ENCODE results near the gene PATE4.
"Not testable (repeated sequence)": the region's sequence is repeated elsewhere in the genome, so short reads cannot be mapped to it uniquely, and the experiment has no call there.

PATE4 gene

GRCh38 chr11:125857670-125858069 lies 24.6 kb downstream of the PATE4 start:
- not testable (repeated sequence) for H3K36me3 ChIP-seq (ENCODE audit: control insufficient read depth, insufficient read depth, low read length); H3K4me3 ChIP-seq (ENCODE audit: low read depth, low read length); H3K9ac ChIP-seq (ENCODE audit: low read depth, low read length); H3K4me1 ChIP-seq (ENCODE audit: control insufficient read depth, insufficient read depth, low read length); H3K9me3 ChIP-seq (ENCODE audit: control insufficient read depth, insufficient read depth, low read length); H3K27ac ChIP-seq (ENCODE audit: low read depth, low read length); H3K27me3 ChIP-seq (ENCODE audit: control insufficient read depth, insufficient read depth, low read length)

GRCh38 chr11:125862786-125863185 lies 29.7 kb downstream of the PATE4 start:
- H3K4me1 ChIP-seq (ENCODE audit: control insufficient read depth, insufficient read depth, low read length); H3K36me3 ChIP-seq (ENCODE audit: control insufficient read depth, insufficient read depth, low read length); H3K4me3 ChIP-seq (ENCODE audit: low read depth, low read length); H3K9me3 ChIP-seq (ENCODE audit: control insufficient read depth, insufficient read depth, low read length); H3K27me3 ChIP-seq (ENCODE audit: control insufficient read depth, insufficient read depth, low read length); H3K9ac ChIP-seq (ENCODE audit: low read depth, low read length); H3K27ac ChIP-seq (ENCODE audit: low read depth, low read length): not testable (repeated sequence)

GRCh38 chr11:125865354-125865753 lies 32.2 kb downstream of the PATE4 start:
- H3K4me1 ChIP-seq (ENCODE audit: control insufficient read depth, insufficient read depth, low read length); H3K9me3 ChIP-seq (ENCODE audit: control insufficient read depth, insufficient read depth, low read length); H3K9ac ChIP-seq (ENCODE audit: low read depth, low read length); H3K36me3 ChIP-seq (ENCODE audit: control insufficient read depth, insufficient read depth, low read length); H3K4me3 ChIP-seq (ENCODE audit: low read depth, low read length); H3K27me3 ChIP-seq (ENCODE audit: control insufficient read depth, insufficient read depth, low read length); H3K27ac ChIP-seq (ENCODE audit: low read depth, low read length): not testable (repeated sequence)

GRCh38 chr11:125869521-125869920 lies 36.4 kb downstream of the PATE4 start:
- Histone ChIP-seq H3K9ac (ENCODE audit: low read depth, low read length) (no peak overlapping the region), H3K27me3 (ENCODE audit: control insufficient read depth, insufficient read depth, low read length) (no peaks in the 10 kb centered on the region), H3K36me3 (ENCODE audit: control insufficient read depth, insufficient read depth, low read length) (no peaks in the 10 kb centered on the region), H3K4me3 (ENCODE audit: low read depth, low read length) (no peak overlapping the region), H3K27ac (ENCODE audit: low read depth, low read length) (no peak overlapping the region), H3K4me1 (ENCODE audit: control insufficient read depth, insufficient read depth, low read length) (no peaks in the 10 kb centered on the region), H3K9me3 (ENCODE audit: control insufficient read depth, insufficient read depth, low read length) (peaks cover 10% of the 10 kb centered on the region; the same call in 1 of the 2 replicates)

GRCh38 chr11:125871391-125872137 lies 38.4 kb downstream of the PATE4 start:
- no peak overlapping the region for H3K27ac ChIP-seq (ENCODE audit: low read depth, low read length)
- no peak overlapping the region for H3K9ac ChIP-seq (ENCODE audit: low read depth, low read length)
- no peaks in the 10 kb centered on the region for H3K27me3 ChIP-seq (ENCODE audit: control insufficient read depth, insufficient read depth, low read length)
- no peaks in the 10 kb centered on the region for H3K4me1 ChIP-seq (ENCODE audit: control insufficient read depth, insufficient read depth, low read length)
- H3K36me3 ChIP-seq (ENCODE audit: control insufficient read depth, insufficient read depth, low read length), result no peaks in the 10 kb centered on the region
- H3K4me3 ChIP-seq (ENCODE audit: low read depth, low read length), result no peak overlapping the region
- peaks cover 10% of the 10 kb centered on the region; the same call in 1 of the 2 replicates for H3K9me3 ChIP-seq (ENCODE audit: control insufficient read depth, insufficient read depth, low read length)

- no peaks in the 10 kb centered on the region for H3K4me1 ChIP-seq (ENCODE audit: control insufficient read depth, insufficient read depth, low read length)
- H3K9me3 ChIP-seq (ENCODE audit: control insufficient read depth, insufficient read depth, low read length), result peaks cover 10% of the 10 kb centered on the region; the same call in 1 of the 2 replicates
- H3K9ac ChIP-seq (ENCODE audit: low read depth, low read length), result no peak overlapping the region
- no peaks in the 10 kb centered on the region for H3K27me3 ChIP-seq (ENCODE audit: control insufficient read depth, insufficient read depth, low read length)
- H3K4me3 ChIP-seq (ENCODE audit: low read depth, low read length), result no peak overlapping the region
- no peak overlapping the region for H3K27ac ChIP-seq (ENCODE audit: low read depth, low read length)
- no peaks in the 10 kb centered on the region for H3K36me3 ChIP-seq (ENCODE audit: control insufficient read depth, insufficient read depth, low read length)
Measured at GRCh38 chr11:125872138-125872491, 39.0 kb downstream of the PATE4 start.

- H3K4me3 ChIP-seq (ENCODE audit: low read depth, low read length), result no peak overlapping the region
- no peaks in the 10 kb centered on the region; the same call in 1 of the 2 replicates for H3K27me3 ChIP-seq (ENCODE audit: control insufficient read depth, insufficient read depth, low read length)
- no peak overlapping the region for H3K27ac ChIP-seq (ENCODE audit: low read depth, low read length)
- no peak overlapping the region for H3K9ac ChIP-seq (ENCODE audit: low read depth, low read length)
- peaks cover 10% of the 10 kb centered on the region; the same call in 1 of the 2 replicates for H3K9me3 ChIP-seq (ENCODE audit: control insufficient read depth, insufficient read depth, low read length)
- no peaks in the 10 kb centered on the region for H3K36me3 ChIP-seq (ENCODE audit: control insufficient read depth, insufficient read depth, low read length)
- no peaks in the 10 kb centered on the region for H3K4me1 ChIP-seq (ENCODE audit: control insufficient read depth, insufficient read depth, low read length)
Measured at GRCh38 chr11:125873881-125874555, 40.9 kb downstream of the PATE4 start.

GRCh38 chr11:125874556-125875124 lies 41.5 kb downstream of the PATE4 start:
- no peaks in the 10 kb centered on the region for H3K36me3 ChIP-seq (ENCODE audit: control insufficient read depth, insufficient read depth, low read length)
- no peak overlapping the region for H3K27ac ChIP-seq (ENCODE audit: low read depth, low read length)
- no peak overlapping the region for H3K4me3 ChIP-seq (ENCODE audit: low read depth, low read length)
- H3K27me3 ChIP-seq (ENCODE audit: control insufficient read depth, insufficient read depth, low read length), result peaks cover 3% of the 10 kb centered on the region; the same call in 1 of the 2 replicates
- H3K9ac ChIP-seq (ENCODE audit: low read depth, low read length), result no peak overlapping the region
- H3K4me1 ChIP-seq (ENCODE audit: control insufficient read depth, insufficient read depth, low read length), result no peaks in the 10 kb centered on the region
- peaks cover 10% of the 10 kb centered on the region; the same call in 1 of the 2 replicates for H3K9me3 ChIP-seq (ENCODE audit: control insufficient read depth, insufficient read depth, low read length)

- H3K27me3 ChIP-seq (ENCODE audit: control insufficient read depth, insufficient read depth, low read length), result peaks cover 4% of the 10 kb centered on the region; the same call in 1 of the 2 replicates
- H3K9ac ChIP-seq (ENCODE audit: low read depth, low read length), result no peak overlapping the region
- H3K27ac ChIP-seq (ENCODE audit: low read depth, low read length), result no peak overlapping the region
- no peak overlapping the region for H3K4me3 ChIP-seq (ENCODE audit: low read depth, low read length)
- no peaks in the 10 kb centered on the region; the same call in 1 of the 2 replicates for H3K9me3 ChIP-seq (ENCODE audit: control insufficient read depth, insufficient read depth, low read length)
- no peaks in the 10 kb centered on the region for H3K4me1 ChIP-seq (ENCODE audit: control insufficient read depth, insufficient read depth, low read length)
- H3K36me3 ChIP-seq (ENCODE audit: control insufficient read depth, insufficient read depth, low read length), result no peaks in the 10 kb centered on the region
Measured at GRCh38 chr11:125881291-125881690, 48.2 kb downstream of the PATE4 start.

GRCh38 chr11:125883375-125883774 lies 50.3 kb downstream of the PATE4 start:
- Histone ChIP-seq H3K4me1 (ENCODE audit: control insufficient read depth, insufficient read depth, low read length) (no peaks in the 10 kb centered on the region), H3K9ac (ENCODE audit: low read depth, low read length) (no peak overlapping the region), H3K27me3 (ENCODE audit: control insufficient read depth, insufficient read depth, low read length) (peaks cover 8% of the 10 kb centered on the region; the same call in 1 of the 2 replicates)

GRCh38 chr11:125886997-125887372 lies 53.9 kb downstream of the PATE4 start:
- Histone ChIP-seq H3K4me3 (ENCODE audit: low read depth, low read length) (peak overlapping the region; percentile 88; the same call in 1 of the 2 replicates), H3K27me3 (ENCODE audit: control insufficient read depth, insufficient read depth, low read length) (0 out of 2 replicates have a peak, but pooled peaks cover 3% of the 10 kb centered on the region), H3K36me3 (ENCODE audit: control insufficient read depth, insufficient read depth, low read length) (peaks cover 10% of the 10 kb centered on the region), H3K4me1 (ENCODE audit: control insufficient read depth, insufficient read depth, low read length) (no peaks in the 10 kb centered on the region), H3K9ac (ENCODE audit: low read depth, low read length) (no peak overlapping the region), H3K27ac (ENCODE audit: low read depth, low read length) (no peak overlapping the region), H3K9me3 (ENCODE audit: control insufficient read depth, insufficient read depth, low read length) (no peaks in the 10 kb centered on the region; the same call in 1 of the 2 replicates)

More at GRCh38 chr11:125883375-125883774, 50.3 kb downstream of the PATE4 start:
- Histone ChIP-seq H3K36me3 (ENCODE audit: control insufficient read depth, insufficient read depth, low read length) (no peaks in the 10 kb centered on the region), H3K27ac (ENCODE audit: low read depth, low read length) (no peak overlapping the region), H3K4me3 (ENCODE audit: low read depth, low read length) (no peak overlapping the region), H3K9me3 (ENCODE audit: control insufficient read depth, insufficient read depth, low read length) (no peaks in the 10 kb centered on the region; the same call in 1 of the 2 replicates)
